ENCODE results near the gene OSBPL10. TPM values are rescaled to one million over a fixed set of nuclear protein-coding genes. Genes with fewer than 3 reads are reported as not detected.

The OSBPL10 gene
- total and polyA plus RNA-seq, 9 donors: 2.5 to 36.6 (median 10.6) TPM

DNA sequence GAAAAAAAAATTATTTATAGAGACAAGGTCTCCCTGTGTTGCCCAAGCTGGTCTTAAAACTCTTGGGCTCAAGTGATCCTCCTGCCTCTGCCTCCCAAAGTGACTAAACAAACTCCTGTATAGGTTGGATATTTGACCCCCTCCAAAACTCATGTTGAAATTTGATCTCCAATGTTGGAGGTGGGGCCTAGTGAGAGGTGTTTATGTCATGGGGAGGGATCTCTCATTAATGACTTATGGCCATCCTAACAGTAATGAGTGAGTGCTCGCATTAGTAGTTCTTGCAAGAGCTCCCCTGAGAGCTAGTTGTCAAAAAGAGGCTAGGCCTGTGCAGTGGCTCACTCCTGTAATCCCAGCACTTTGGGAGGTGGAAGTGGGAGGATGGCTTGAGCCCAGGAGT is 307.1 kb downstream of the OSBPL10 start:
- Histone ChIP-seq H3K9me3 (no peaks in the 10 kb centered on the region), H3K4me1 (ENCODE audit: insufficient read depth) (no peaks in the 10 kb centered on the region), H3K36me3 (no peaks in the 10 kb centered on the region), H3K4me3 (no peak overlapping the region), H3K27ac (no peak overlapping the region), H3K27me3 (no peaks in the 10 kb centered on the region)
- DNase-seq: no peak
- 96 to 100% (median 97%) methylated on average over 1 of the region's 1 CpG for WGBS, 3 donors
- TF ChIP-seq POLR2A (IDR thresholded peaks at IDR 0.05): no peak
- TF ChIP-seq, protein P1, sequence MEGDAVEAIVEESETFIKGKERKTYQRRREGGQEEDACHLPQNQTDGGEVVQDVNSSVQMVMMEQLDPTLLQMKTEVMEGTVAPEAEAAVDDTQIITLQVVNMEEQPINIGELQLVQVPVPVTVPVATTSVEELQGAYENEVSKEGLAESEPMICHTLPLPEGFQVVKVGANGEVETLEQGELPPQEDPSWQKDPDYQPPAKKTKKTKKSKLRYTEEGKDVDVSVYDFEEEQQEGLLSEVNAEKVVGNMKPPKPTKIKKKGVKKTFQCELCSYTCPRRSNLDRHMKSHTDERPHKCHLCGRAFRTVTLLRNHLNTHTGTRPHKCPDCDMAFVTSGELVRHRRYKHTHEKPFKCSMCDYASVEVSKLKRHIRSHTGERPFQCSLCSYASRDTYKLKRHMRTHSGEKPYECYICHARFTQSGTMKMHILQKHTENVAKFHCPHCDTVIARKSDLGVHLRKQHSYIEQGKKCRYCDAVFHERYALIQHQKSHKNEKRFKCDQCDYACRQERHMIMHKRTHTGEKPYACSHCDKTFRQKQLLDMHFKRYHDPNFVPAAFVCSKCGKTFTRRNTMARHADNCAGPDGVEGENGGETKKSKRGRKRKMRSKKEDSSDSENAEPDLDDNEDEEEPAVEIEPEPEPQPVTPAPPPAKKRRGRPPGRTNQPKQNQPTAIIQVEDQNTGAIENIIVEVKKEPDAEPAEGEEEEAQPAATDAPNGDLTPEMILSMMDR (IDR thresholded peaks at IDR 0.05): no peak
- no peak for TF ChIP-seq EP300 (IDR thresholded peaks at IDR 0.05)
- intact Hi-C loops (cut with DNase I): no loop called here

DNA sequence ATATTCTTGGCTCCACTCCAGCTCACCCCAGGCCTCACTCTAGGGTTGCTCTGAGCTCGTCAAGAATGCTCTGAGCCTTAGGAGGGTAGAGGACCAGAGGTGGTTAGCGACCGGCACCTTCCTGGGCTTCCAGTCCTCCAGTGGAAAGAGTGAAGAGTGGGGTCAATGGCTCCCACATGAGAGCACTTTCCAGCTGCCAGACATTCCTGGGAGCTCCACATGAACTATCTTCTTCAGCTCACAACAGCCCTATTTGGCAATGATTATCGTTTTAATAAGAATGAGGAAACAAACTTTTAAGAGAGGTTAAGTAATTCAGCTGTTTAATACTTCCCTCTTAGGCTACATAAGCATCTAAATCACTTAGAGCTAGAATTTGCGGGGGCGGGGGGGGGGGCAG is 309.1 kb downstream of the OSBPL10 start:
- WGBS, 3 donors: 6 to 13% (median 11%) methylated on average over 6 of the region's 6 CpGs
- no peaks in the 10 kb centered on the region for H3K36me3 ChIP-seq
- no peak for TF ChIP-seq POLR2A (IDR thresholded peaks at IDR 0.05)
- H3K27ac ChIP-seq: no peak overlapping the region
- DNase-seq: no peak
- intact Hi-C loops (cut with DNase I): no loop called here
- no peaks in the 10 kb centered on the region for H3K27me3 ChIP-seq
- H3K9me3 ChIP-seq: no peaks in the 10 kb centered on the region
- no peaks in the 10 kb centered on the region for H3K4me1 ChIP-seq (ENCODE audit: insufficient read depth)
- no peak overlapping the region for H3K4me3 ChIP-seq

DNA sequence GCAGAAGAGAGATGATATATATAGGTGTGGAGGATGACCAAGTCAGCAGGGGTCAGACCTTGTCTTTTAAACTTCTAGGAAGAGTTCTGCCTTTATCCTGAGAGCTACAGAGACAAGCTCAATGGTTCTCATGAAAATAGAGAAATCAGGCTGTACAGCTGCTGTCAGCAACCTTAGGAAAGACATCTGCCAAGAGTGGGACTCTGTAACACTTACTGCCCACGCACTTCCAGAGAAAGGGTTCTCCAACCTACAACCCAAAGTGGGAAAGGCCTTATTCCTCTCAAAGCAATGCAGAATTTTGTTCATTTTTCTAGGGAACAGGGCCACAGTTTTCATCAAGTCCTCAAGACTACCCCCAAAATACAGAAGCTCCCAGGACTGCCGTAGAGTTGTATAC is 309.6 kb downstream of the OSBPL10 start:
- H3K4me3 ChIP-seq: no peak overlapping the region
- H3K27ac ChIP-seq: no peak overlapping the region
- no peaks in the 10 kb centered on the region for H3K9me3 ChIP-seq
- WGBS, 3 donors: 78 to 93% (median 82%) methylated on average over 2 of the region's 2 CpGs
- H3K27me3 ChIP-seq: no peaks in the 10 kb centered on the region
- no peak for DNase-seq
- TF ChIP-seq, protein P1 (IDR thresholded peaks at IDR 0.05): no peak
- TF ChIP-seq POLR2A (IDR thresholded peaks at IDR 0.05) (no peak), EP300 (IDR thresholded peaks at IDR 0.05) (no peak)
- no peaks in the 10 kb centered on the region for H3K36me3 ChIP-seq
- intact Hi-C loops (cut with DNase I): no loop called here
- no peaks in the 10 kb centered on the region for H3K4me1 ChIP-seq (ENCODE audit: insufficient read depth)

DNA sequence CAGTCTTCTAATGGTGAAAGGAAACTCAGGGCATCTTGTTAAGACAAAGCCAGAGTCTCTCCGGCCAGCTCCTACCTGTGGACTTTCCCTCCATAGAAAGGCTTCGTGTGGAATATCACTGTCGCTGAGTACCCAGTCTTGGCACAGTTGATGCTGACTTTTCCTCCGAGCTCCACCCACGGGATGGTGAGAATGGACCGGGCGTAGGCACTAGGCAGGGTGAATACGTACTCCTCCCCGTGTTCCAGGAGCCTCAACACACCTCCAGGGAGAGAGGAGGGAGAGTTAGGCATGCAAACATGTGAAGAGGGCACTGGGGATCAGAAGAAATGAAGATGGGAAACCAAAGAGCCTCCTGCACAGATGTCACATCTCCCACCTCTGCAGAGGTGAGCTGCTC is 310.3 kb downstream of the OSBPL10 start:
- H3K27me3 ChIP-seq: no peaks in the 10 kb centered on the region
- H3K9me3 ChIP-seq: no peaks in the 10 kb centered on the region
- no peaks in the 10 kb centered on the region for H3K4me1 ChIP-seq (ENCODE audit: insufficient read depth)
- no peak for DNase-seq
- no peak overlapping the region for H3K27ac ChIP-seq
- WGBS, 3 donors: 83 to 91% (median 89%) methylated on average over 9 of the region's 9 CpGs
- intact Hi-C loops (cut with DNase I): no loop called here
- no peaks in the 10 kb centered on the region for H3K36me3 ChIP-seq
- no peak for TF ChIP-seq POLR2A (IDR thresholded peaks at IDR 0.05)
- TF ChIP-seq, protein P1 (IDR thresholded peaks at IDR 0.05): no peak
- TF ChIP-seq EP300 (IDR thresholded peaks at IDR 0.05): no peak
- H3K4me3 ChIP-seq: no peak overlapping the region

DNA sequence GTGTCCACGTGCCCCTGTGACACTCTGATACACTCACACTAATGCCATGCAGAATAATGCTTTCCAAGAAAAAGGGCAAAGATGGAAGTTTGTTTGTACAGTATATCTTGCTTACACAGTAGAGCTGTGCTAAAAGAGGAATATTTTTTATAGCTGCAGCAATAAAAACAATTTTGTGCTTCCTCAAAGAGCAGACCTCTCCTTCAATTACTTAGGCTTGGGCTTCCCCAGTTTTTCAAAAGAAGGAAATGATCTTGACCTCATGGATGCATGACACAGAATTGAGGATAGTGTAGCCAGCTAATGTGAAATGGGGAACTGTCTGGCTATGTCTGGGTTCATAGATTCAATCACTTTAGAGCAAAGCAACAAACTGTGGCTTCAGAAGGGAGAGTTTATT is 310.9 kb downstream of the OSBPL10 start:
- Histone ChIP-seq H3K9me3 (no peaks in the 10 kb centered on the region), H3K4me1 (ENCODE audit: insufficient read depth) (no peaks in the 10 kb centered on the region), H3K36me3 (no peaks in the 10 kb centered on the region), H3K27ac (no peak overlapping the region), H3K27me3 (no peaks in the 10 kb centered on the region), H3K4me3 (no peak overlapping the region)
- WGBS, 3 donors: 32 to 56% (median 35%) methylated on average over 1 of the region's 1 CpG
- DNase-seq: no peak
- intact Hi-C loops (cut with DNase I): no loop called here
- TF ChIP-seq EP300 (IDR thresholded peaks at IDR 0.05): no peak
- TF ChIP-seq, protein P1 (IDR thresholded peaks at IDR 0.05): no peak
- TF ChIP-seq POLR2A (IDR thresholded peaks at IDR 0.05): no peak

All from ovary (tissue), 9 donors.